T-helper 1 cell treated with Interleukin-12 subunit alpha and Interleukin-12 subunit beta and Interleukin-4 antibody, amounts not matched to agents 30 ng/mL and 1 ng/mL, for 36 hours (primary cell): ENCODE results near the gene DENND6A. TPM values are rescaled to one million over a fixed set of nuclear protein-coding genes. Genes with fewer than 3 reads are reported as not detected.

Experiments
- intact Hi-C: fragments of 100-400 bp; cut with micrococcal nuclease; formaldehyde crosslinking; loops from one replicate; pipeline ENCODE4 v1.15.1; 2024
- total RNA-seq: library from RNA; stranded (reverse); gene quantifications from 2 replicates; pipeline ENCODE4 v1.2.3, GENCODE V29; 2022

Gene DENND6A
- total RNA-seq, 1 donor from 2014 or later, result 27.6 TPM

GRCh38 chr3:57582474-57583168 is 110.3 kb downstream of the DENND6A start:
- intact Hi-C loops, result loop anchor here (5.0 kb wide), 1 partner anchor 185 kb away; no protein-coding TSS in a partner anchor

- intact Hi-C loops, result no loop called here
Observed at GRCh38 chr3:57577801-57578200, 115.1 kb downstream of the DENND6A start.

- intact Hi-C loops, result no loop called here
Observed at GRCh38 chr3:57575966-57576626, 116.8 kb downstream of the DENND6A start.

Other genes starting within 250 kb of the DENND6A start
- gene DNAH12, start 148.7 kb downstream of the DENND6A start, total RNA-seq, result 0.10 and 0.20 TPM in 2 replicates
- 28.6 and 28.7 TPM in 2 replicates for gene PDE12, start 136.8 kb downstream of the DENND6A start, total RNA-seq
- gene ARF4, start 95.7 kb downstream of the DENND6A start, total RNA-seq, result 75.8 and 78.2 TPM in 2 replicates
- 55.6 and 62.0 TPM in 2 replicates for gene SLMAP, start 63.2 kb upstream of the DENND6A start, total RNA-seq